ENCODE results near the gene GCGR. TPM values are rescaled to one million over a fixed set of nuclear protein-coding genes. Genes with fewer than 3 reads are reported as not detected.

The GCGR gene
- total and polyA plus RNA-seq, 2 of the 13 experiments (the other 11 are each of a cell fraction or from before 2014, with no cell fraction given), result 0.04 to 0.13 TPM

DNA sequence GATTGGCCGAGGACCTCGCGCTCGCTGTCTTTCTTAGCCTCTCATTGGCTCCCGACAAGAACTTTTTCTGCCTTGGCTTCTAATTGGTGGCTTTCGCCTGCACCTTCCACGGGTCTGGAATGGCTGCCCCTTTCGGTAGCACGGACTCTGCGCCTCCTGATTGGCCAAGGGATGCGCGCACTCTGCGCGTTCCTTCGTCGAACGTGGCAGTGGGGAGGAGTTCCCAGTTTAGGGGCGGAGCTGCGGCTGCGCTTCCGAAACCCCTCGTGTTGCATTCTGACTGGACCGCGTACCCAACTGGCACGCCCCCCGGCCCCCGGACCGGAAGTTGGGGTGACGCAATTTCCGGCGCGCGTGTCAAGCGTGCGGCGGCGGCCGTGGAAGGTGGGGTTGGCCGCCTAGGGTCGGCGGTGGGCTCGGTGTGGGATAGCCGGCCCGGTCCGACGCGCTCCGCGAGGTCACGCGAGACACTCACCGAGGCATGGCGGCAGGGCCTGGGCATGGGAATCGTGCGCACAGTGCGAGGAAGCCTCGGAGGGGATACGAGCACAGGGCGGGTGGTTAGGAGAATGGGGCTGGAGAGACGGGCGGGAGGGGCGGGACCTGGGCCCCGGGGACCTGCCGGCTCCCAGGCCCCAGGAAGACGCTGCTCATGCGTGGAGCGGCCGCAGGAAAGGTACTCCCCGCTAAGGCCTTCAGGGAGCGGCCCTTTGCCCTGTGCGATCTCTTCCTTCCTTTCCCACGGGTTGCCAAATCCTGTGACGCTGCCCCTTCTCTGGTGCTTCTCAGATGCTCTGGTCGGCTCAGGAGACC is 57.0 kb downstream of the GCGR start (continued):
- TF ChIP-seq, protein P1, sequence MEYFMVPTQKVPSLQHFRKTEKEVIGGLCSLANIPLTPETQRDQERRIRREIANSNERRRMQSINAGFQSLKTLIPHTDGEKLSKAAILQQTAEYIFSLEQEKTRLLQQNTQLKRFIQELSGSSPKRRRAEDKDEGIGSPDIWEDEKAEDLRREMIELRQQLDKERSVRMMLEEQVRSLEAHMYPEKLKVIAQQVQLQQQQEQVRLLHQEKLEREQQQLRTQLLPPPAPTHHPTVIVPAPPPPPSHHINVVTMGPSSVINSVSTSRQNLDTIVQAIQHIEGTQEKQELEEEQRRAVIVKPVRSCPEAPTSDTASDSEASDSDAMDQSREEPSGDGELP (IDR thresholded peaks at IDR 0.05; ENCODE audit: borderline replicate concordance, low read depth), result peak; percentile 54; the same call in 1 of the 2 replicates
- TF ChIP-seq, protein P2, sequence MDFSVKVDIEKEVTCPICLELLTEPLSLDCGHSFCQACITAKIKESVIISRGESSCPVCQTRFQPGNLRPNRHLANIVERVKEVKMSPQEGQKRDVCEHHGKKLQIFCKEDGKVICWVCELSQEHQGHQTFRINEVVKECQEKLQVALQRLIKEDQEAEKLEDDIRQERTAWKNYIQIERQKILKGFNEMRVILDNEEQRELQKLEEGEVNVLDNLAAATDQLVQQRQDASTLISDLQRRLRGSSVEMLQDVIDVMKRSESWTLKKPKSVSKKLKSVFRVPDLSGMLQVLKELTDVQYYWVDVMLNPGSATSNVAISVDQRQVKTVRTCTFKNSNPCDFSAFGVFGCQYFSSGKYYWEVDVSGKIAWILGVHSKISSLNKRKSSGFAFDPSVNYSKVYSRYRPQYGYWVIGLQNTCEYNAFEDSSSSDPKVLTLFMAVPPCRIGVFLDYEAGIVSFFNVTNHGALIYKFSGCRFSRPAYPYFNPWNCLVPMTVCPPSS (IDR thresholded peaks at IDR 0.05), result no peak
- TF ChIP-seq, protein P3, sequence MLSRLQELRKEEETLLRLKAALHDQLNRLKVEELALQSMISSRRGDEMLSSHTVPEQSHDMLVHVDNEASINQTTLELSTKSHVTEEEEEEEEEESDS (CRISPR knock-in tag; IDR thresholded peaks at IDR 0.05; ENCODE audit: borderline replicate concordance), result no peak
- TF ChIP-seq ZNF282 (IDR thresholded peaks at IDR 0.05; ENCODE audit: partially characterized antibody) (no peak), SP140L (CRISPR knock-in tag; IDR thresholded peaks at IDR 0.05; ENCODE audit: borderline replicate concordance) (no peak), HIVEP1 (CRISPR knock-in tag; IDR thresholded peaks at IDR 0.05) (peak; percentile 92), NPAS2 (CRISPR knock-in tag; IDR thresholded peaks at IDR 0.05; ENCODE audit: borderline replicate concordance) (no peak), SSRP1 (CRISPR knock-in tag; IDR thresholded peaks at IDR 0.05) (no peak), FOXC1 (CRISPR knock-in tag; IDR thresholded peaks at IDR 0.05; ENCODE audit: borderline replicate concordance) (no peak), FOXK1 (CRISPR knock-in tag; IDR thresholded peaks at IDR 0.05; ENCODE audit: borderline replicate concordance, low read depth) (peak; percentile 96)
- TF ChIP-seq, protein P4, sequence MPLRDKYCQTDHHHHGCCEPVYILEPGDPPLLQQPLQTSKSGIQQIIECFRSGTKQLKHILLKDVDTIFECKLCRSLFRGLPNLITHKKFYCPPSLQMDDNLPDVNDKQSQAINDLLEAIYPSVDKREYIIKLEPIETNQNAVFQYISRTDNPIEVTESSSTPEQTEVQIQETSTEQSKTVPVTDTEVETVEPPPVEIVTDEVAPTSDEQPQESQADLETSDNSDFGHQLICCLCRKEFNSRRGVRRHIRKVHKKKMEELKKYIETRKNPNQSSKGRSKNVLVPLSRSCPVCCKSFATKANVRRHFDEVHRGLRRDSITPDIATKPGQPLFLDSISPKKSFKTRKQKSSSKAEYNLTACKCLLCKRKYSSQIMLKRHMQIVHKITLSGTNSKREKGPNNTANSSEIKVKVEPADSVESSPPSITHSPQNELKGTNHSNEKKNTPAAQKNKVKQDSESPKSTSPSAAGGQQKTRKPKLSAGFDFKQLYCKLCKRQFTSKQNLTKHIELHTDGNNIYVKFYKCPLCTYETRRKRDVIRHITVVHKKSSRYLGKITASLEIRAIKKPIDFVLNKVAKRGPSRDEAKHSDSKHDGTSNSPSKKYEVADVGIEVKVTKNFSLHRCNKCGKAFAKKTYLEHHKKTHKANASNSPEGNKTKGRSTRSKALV (CRISPR knock-in tag; IDR thresholded peaks at IDR 0.05), result no peak
- TF ChIP-seq, protein P5, sequence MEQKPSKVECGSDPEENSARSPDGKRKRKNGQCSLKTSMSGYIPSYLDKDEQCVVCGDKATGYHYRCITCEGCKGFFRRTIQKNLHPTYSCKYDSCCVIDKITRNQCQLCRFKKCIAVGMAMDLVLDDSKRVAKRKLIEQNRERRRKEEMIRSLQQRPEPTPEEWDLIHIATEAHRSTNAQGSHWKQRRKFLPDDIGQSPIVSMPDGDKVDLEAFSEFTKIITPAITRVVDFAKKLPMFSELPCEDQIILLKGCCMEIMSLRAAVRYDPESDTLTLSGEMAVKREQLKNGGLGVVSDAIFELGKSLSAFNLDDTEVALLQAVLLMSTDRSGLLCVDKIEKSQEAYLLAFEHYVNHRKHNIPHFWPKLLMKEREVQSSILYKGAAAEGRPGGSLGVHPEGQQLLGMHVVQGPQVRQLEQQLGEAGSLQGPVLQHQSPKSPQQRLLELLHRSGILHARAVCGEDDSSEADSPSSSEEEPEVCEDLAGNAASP (CRISPR knock-in tag; IDR thresholded peaks at IDR 0.05; ENCODE audit: borderline replicate concordance), result peak; percentile 53
- TF ChIP-seq, protein P6, sequence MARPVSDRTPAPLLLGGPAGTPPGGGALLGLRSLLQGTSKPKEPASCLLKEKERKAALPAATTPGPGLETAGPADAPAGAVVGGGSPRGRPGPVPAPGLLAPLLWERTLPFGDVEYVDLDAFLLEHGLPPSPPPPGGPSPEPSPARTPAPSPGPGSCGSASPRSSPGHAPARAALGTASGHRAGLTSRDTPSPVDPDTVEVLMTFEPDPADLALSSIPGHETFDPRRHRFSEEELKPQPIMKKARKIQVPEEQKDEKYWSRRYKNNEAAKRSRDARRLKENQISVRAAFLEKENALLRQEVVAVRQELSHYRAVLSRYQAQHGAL (CRISPR knock-in tag; IDR thresholded peaks at IDR 0.05; ENCODE audit: not compliant biosample characterization), result no peak
- TF ChIP-seq, protein P7, sequence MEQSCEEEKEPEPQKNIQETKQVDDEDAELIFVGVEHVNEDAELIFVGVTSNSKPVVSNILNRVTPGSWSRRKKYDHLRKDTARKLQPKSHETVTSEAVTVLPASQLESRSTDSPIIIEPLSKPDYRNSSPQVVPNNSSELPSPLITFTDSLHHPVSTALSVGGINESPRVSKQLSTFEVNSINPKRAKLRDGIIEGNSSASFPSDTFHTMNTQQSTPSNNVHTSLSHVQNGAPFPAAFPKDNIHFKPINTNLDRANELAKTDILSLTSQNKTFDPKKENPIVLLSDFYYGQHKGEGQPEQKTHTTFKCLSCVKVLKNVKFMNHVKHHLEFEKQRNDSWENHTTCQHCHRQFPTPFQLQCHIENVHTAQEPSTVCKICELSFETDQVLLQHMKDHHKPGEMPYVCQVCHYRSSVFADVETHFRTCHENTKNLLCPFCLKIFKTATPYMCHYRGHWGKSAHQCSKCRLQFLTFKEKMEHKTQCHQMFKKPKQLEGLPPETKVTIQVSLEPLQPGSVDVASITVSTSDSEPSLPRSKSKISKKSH (CRISPR knock-in tag; IDR thresholded peaks at IDR 0.05; ENCODE audit: borderline replicate concordance), result peak; percentile 90
- TF ChIP-seq, protein P8, sequence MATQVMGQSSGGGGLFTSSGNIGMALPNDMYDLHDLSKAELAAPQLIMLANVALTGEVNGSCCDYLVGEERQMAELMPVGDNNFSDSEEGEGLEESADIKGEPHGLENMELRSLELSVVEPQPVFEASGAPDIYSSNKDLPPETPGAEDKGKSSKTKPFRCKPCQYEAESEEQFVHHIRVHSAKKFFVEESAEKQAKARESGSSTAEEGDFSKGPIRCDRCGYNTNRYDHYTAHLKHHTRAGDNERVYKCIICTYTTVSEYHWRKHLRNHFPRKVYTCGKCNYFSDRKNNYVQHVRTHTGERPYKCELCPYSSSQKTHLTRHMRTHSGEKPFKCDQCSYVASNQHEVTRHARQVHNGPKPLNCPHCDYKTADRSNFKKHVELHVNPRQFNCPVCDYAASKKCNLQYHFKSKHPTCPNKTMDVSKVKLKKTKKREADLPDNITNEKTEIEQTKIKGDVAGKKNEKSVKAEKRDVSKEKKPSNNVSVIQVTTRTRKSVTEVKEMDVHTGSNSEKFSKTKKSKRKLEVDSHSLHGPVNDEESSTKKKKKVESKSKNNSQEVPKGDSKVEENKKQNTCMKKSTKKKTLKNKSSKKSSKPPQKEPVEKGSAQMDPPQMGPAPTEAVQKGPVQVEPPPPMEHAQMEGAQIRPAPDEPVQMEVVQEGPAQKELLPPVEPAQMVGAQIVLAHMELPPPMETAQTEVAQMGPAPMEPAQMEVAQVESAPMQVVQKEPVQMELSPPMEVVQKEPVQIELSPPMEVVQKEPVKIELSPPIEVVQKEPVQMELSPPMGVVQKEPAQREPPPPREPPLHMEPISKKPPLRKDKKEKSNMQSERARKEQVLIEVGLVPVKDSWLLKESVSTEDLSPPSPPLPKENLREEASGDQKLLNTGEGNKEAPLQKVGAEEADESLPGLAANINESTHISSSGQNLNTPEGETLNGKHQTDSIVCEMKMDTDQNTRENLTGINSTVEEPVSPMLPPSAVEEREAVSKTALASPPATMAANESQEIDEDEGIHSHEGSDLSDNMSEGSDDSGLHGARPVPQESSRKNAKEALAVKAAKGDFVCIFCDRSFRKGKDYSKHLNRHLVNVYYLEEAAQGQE (IDR thresholded peaks at IDR 0.05; ENCODE audit: borderline replicate concordance in 1 of 2, low read depth in 1 of 2, low read length in 2 of 2), result peak in 1 of 2 experiments; percentile 52; a peak in 1 of 4 replicates

Data from HepG2 (cell line).